Right lung (tissue), 5 donors: ENCODE data around the gene TMEM125. TPM values are rescaled to one million over a fixed set of nuclear protein-coding genes. Genes with fewer than 3 reads are reported as not detected.

ENCODE experiments used
- DNase-seq, 2 donors: peaks; one replicate each; pipeline ENCODE4 v3.0.0-alpha.2; 2013
- polyA plus RNA-seq, 5 donors: library from polyadenylated mRNA; unstranded; fragments of 120-200 nt; gene quantifications; one replicate each; pipeline versions ENCODE4 v1.2.1 to v1.2.3, GENCODE V29; 2013; ENCODE audit warnings: inconsistent platforms in 1 of 5, low replicate concordance in 1 of 5; ENCODE audit not compliant: insufficient read length in 5 of 5, insufficient read depth in 1 of 5

Gene TMEM125
- polyA plus RNA-seq, 5 donors = 35.9 to 52.2 (median 47.4) TPM

DNA sequence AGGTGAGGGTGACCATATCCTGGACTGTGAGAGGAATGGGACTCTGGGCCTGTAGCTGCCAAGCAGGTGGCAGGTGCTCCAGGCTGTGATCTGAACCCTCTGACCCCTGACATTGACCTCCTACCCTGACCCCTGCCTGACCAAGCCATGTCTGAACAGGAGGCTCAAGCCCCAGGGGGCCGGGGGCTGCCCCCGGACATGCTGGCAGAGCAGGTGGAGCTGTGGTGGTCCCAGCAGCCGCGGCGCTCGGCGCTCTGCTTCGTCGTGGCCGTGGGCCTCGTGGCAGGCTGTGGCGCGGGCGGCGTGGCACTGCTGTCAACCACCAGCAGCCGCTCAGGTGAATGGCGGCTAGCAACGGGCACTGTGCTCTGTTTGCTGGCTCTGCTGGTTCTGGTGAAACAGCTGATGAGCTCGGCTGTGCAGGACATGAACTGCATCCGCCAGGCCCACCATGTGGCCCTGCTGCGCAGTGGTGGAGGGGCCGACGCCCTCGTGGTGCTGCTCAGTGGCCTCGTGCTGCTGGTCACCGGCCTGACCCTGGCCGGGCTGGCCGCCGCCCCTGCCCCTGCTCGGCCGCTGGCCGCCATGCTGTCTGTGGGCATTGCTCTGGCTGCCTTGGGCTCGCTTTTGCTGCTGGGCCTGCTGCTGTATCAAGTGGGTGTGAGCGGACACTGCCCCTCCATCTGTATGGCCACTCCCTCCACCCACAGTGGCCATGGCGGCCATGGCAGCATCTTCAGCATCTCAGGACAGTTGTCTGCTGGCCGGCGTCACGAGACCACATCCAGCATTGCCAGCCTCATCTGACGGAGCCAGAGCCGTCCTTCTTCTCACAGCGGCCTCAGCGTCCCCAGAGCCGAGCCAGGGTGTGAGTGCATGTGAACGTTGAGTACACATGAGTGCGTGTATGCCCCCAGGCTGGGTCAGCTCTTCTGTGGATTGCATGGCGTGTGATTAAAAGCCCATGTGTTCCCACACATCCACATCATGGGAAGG lies 3.1 kb downstream of the TMEM125 start:
- no peak for DNase-seq

DNA sequence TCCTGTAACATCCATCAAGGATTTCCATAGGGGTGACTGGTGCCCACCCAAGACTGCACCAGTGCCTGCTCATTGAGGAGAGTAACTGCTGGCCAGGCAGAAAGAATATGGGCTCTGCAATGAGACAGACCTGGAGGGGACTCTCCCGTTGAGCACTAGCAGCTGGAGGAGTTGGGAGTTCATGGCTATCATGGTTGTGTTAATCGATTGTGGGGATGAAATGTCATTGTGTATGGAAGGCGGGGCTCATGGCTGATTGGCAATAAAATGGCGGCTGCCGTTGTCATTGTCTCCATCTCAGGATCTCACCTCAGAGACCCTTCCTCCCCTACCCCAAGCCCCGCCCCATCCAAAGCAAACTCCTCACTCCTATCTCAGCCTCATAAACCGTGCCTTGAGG lies 3.9 kb downstream of the TMEM125 start:
- DNase-seq = no peak

DNA sequence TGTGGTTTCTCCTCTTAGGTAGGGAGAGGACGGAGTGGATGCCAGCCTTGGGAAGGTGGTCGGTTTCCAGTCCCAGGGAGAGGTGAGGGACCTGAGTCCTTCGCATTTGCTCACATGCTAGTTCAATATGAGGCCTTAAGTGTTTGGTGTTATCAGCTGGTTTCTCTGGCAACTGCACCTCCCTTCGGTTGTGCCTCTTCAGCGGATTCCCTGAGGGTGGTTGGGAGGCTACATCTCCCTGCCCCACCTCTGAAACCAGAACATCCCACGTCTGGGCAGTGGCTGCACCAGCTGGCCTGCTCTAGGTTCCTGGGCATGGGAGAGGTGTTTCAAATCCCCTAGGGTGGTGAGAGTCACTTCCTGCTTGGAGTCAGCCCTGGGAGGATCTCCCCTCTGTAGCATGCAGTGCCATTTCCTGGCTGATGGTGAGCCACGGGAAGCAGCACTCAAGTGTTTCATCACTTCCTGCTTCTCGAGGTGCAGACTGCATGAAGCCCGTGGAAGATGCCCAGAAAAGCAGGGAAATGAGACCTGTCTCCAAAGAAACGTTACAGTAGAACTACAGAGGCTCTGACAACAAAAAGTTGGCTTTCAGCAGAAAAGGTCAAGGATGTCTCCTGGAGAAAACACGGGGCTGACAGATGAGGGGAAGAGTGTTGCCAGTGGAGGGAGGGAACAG lies 4.5 kb downstream of the TMEM125 start:
- peak in 1 of 2 donors; percentile 17 for DNase-seq

DNA sequence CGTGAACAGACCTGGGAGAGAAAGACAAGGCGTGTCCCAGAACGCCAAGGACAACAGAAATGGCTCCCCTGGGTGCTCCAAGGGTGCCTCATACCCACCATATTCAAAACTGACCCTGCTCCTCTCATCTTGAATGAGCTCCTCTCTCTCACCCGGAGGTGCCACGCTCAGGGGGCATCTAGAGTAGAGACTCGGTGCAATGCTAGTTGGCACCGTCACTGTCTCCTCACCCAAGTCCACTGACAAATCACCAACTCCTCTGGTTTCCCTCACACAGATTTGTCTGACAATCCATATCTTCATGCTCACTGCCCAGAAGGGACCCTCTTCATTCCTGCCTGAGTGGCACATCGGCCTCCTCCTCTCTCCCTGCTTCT lies 5.0 kb downstream of the TMEM125 start:
- DNase-seq = no peak

DNA sequence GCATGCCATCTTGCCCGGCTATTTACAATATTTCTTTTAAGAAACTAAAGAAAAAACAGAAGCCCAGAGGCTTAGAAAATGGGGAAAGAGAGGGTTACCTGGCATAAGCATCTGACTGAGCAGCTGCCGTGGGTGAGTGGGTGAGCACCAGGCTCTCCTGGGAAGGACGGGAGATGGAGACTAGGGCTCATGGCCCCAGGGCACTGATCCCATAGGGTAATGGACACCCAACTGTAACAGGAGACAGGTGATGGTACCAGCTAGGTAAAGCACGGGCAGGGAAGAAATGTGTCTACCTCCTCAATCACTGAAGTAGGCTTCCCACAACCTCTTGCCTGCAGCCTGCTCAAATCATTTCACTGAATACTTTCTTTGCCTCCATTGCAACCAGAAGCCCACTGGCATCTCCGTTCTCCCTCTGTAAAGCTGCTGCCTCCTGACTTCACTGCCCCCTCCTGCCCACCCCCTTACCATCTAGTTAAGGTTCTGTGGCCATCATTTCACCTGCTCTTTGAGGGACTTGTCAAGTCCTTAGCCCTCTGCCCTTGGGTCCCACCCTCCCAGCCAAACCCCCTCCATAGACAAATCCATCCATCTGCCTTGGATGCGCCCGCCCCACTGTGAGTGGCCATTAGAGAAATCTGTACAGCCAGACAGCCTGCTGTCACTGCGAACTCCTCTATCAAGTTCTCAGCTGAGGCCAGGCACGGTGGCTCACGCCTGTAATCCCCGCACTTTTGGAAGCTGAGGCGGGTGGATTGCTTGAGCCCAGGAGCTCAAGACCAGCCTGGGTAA lies 6.2 kb downstream of the TMEM125 start:
- DNase-seq = no peak

DNA sequence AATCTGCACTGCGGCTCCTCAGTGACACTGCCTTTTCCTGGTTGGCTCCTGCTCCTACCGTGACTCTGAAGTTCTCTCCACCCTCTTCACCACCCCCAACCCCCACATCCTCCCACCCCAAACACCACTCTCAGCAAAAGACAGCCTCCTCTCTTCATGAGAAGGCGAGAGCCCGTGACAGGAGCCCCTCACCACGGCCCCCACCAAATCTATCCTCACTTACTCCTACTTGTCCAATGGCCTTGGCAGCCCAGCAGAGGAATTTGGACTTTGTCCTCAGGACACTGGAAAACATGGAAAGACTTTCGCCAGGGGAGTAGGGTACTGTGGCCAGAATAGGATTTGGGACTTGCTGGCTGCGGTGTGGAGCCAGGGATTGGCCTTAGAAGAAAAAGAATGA lies 6.9 kb downstream of the TMEM125 start:
- no peak for DNase-seq

DNA sequence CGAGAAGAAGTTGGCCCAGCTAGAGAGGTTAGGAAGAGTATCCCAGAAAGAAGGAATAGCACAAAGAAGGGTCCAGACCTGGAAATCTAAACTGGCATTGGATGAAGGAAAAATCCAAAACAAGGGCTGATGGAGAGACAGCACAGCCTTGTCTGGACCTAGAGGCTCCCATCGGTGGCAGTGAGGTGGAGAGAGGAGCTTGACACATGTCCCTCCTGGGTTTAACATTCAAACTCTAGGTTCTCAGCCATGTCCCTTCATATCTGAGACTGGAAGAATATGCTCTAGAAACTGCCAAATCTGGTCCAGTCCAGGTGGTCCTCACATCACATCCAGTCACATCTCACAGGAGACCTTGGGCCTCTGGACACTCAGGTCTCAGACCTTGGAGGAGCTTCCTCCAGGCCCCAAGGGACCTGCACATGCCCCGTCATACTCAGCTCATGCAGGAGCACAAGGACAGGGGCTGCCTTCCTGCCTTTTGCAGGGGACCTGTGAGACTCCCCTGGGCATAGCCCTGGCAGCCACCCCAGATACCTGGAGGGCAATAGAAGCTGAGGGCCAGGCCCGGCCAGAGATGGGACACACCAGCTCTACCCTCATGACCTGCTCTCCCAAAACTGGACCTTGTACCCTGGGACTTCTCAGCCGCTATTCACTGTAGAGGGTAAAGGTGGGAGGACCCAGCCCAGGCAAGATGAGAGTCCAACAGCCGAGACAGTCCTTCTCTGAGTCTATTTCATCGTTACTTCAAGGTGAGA lies 7.5 kb downstream of the TMEM125 start:
- no peak for DNase-seq

DNA sequence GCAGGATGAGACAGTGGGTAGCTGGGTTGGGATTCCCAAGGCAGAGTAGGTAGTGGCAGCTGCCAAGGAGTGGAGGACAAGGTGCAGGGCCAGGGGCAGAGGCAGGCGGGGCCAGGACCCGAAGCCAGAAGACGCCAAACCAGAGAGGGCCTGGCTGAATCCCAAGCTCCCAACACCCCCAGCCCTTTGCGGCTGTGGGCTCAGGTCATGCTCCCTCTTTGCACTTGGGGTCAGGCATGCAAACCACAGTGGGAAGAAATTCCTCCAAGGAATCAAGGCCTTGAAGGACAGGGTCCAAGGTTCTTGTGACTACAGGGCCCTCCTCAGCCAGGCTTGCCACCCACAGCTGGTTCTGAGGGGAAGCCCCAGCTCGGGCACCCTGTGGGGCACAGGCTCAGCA lies 9.4 kb downstream of the TMEM125 start:
- DNase-seq = no peak

DNA sequence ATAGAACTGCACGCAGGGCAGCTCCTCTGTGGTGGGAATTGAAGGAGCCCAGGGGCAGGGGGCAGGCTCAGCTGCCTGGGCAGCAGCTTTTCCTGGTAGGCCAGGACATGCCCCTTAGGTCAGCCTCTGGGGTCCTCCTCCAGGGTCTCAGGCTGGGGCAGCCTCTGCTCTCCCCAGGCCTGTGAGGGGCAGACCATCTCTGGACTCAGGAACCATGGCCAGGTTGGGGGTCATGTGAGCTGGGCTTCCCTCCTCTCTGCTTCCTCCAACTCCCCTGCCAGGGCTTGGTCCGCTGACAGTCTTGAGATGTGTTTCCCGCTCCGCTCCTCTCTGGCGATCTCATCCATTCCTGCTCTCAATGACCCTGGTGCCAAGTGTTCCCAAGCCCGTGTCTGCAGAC lies 9.9 kb downstream of the TMEM125 start:
- DNase-seq = no peak

DNA sequence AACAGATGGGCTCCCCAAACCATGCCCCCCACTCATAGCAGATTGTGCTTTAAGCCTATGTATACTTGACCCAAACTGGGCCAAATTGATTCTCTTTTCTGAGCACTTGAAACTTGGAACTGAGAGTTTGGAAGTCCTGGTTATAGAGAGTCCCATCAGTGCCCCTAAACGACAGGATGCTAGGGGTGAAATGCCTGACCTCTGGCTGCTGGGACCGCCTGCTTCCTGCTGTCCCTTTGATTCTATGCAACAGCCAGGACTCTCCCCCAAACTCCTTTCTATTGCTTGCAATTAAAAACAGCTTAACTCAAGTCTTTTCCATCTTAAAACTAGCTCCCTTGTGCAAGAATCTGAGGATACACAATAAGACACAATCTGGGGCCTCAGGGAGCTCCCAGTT lies 10.9 kb downstream of the TMEM125 start:
- DNase-seq = no peak

DNA sequence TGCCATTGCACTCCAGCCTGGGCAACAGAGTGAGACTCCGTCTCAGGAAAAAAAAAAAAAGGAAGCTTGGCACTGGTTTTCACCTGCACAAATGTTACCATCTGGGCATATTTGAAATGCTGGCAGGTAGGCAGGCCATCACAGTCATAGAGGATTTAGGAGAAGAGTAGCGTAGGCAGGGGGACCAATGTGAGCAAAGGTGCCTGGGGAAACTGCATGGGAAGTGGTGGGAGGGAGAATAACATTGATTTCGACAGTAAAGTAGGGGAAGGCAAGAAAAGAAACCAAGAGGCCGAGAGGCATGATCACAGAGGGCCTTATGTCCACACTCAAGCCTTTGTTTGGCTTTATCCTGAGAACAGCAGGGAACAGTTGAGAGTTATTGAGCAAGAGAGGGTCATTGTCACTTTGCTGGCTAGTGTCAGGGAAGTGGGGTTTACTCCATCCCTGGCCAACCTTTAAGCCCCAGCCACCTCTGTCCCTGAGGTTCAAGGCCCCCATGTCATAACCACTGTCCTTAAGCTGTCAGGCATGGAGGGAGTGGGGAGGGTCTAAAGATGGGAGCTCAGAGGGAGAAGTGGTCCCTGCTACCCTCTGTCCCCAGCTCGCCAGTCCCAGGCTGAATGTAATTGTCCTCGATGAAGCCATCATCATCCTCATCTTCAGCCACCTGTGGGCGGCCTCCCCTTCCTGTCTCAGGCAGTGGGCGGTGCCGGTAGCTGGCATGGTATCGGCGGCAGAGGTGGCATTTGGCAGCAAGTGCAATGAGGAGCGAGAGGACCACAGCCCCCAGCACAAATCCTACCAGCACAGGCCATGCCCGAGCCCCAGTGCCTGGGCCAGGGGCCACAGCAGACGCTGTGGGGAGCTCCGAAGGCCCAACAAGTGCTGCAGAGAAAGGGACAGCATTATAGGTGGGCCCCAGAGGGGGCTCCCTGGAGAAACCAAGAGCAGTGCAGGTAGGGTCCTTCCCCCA lies 12.7 kb downstream of the TMEM125 start:
- DNase-seq = no peak

DNA sequence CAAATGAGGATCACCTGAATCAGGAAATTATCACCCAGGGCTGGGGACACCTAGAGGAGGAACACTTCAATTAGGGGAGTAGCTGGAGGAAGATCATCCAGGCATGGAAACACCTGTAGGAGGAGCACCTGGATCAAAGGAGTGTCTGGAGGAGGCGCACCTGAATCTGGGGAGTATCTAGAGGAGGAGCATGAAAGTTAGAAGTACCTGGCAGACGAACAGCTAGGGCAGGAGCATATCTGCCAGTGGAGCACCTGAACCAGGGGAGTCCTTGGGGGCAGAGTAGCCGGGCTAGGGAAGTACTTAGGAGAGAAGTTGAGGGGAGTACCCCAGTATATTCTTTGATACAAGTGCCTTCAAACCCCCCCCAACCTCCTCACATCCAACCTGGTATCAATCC lies 14.3 kb downstream of the TMEM125 start:
- no peak for DNase-seq

DNA sequence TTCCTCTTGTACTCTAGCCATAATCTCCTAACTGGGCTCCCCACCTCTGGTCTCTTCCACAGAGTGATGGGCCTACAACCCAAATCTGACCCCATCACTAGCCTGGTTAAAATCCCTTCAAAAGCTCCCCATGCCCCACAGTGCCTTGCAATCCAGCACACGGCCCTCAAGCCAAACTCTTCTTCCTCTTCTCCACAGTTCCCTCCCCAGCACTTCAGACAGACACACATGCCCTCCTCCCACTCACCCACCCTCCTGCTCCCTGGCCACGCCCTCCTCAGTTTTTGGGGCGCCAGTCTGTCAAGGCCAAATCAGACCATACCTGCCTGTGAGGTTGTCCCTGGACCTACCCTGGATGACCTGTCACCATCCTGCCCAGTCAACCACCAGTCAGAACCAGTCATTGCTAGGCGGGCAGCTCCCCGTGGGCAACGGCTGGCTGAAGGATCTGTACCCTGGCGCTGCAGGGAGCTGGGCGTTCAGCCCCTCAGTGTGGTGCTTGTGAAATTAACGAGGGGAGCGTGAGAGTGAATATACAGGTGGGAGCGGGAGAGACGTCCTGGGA lies 14.8 kb downstream of the TMEM125 start:
- DNase-seq = no peak

DNA sequence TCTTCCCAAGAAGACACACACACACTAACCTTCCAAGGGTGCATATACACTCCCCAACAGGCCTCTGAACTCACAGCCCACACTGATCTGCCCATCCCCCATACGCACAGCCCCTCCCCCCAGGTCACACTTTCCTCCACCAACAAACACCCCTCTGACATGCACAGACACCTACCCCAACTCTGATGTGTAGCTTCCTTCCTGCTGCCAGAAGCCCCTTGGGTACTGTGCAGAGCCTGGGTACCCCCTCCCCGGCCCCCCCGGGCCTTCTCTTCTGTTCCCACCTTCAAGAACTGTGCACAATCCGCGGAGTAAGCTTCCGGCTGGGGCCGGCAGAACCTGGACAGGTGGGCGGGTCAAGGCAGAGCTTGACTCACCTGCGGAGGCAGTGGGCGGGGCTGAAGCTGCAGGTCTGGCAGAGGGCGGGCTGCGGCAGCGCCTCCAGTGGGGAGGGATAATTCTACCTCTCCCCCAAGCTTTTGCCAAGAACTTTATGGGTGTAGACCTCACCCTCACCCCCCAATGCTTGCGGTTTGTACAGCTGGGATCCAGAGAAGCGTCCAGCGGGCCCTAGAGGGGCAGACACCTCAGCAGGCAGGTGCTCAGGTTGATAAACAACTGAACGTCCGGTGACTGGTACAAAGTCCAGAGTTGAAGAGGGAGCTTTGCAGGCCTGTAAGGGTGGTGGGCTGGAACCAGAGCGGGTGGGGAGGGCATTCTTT lies 15.6 kb downstream of the TMEM125 start, which contains the start of gene C1orf210:
Gene C1orf210, minus strand, starts transcription at position 313 of the 722 bp plus-strand sequence. CDS start 2,311 bp downstream, outside the sequence.
- DNase-seq = peak in 1 of 2 donors; percentile 56

DNA sequence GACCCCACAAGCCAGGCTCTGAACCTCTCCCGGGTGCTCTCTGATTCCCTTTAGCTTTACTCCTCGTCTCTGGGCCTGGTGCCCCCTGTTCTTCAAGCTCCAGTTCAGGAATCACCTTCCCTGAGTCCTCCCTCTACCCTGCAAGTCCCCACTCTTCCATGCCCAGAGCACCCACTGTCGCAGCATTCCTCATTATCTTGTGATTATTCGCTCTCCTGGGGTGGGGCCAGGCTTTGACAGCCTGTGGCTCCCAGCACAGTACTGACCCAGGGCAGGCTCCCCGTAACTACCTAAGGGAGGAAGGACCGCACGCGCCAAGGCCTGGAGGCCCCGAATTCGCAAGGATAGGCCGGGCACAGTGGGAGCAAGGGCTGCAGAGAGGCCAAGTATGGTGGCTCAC lies 16.3 kb downstream of the TMEM125 start:
- no peak for DNase-seq

DNA sequence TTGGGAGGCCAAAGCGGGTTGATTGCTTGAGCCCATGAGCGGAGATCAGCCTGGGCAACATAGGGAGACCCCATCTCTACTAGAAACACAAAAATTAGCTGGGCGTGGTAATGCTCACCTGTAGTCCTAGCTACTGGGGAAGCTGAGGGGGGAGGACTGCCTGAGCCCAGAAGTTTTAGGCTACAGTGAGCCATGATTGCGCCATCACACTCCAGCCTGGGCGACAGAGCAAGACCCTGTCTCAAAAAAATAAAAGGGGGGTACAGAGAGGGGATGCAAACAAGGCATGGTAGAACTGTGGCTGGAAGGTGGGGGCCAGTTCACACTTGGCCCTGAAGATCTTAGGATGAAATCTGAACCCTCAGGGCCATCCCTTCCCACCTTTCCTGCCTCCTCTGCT lies 16.8 kb downstream of the TMEM125 start:
- DNase-seq = no peak

DNA sequence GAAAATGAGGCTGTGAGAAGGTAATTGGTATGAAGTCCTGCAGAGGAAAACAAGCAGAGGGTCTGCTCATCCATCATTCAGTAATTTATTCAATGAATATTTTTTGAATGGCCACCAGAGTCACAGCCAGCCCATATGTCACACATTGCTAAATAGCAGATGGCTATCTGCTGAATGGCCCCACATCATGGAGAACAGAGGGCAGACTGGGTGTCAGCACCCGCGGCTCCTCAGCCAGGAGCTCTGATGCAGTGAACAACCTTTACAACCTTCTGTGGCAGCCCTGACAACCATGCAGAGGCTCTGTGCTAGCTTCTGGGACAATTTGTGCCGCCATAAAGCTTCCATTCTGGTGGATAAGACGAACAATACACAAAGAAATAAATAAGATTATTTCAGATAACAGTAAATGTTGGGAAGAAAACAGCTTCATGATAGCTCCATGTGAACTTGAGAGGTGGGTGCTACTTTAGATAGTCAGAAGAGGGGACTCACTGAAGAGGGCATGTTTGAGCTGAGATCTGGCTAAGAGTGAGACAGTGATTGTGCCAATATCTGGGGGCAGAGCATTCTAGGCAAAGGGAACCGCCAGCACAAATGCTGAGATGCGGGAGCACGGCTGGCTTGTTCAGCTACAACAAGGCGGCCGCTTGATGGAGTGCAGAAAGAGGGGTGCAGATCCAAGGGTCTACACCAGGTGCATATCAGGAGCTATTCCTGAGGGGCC lies 18.4 kb downstream of the TMEM125 start:
- no peak for DNase-seq
